IPS DF 6.9 (cell line): Measurements from ENCODE around the gene GOLGA8O.
"Not testable (repeated sequence)": the region's sequence is repeated elsewhere in the genome, so short reads cannot be mapped to it uniquely, and the experiment has no call there.

Experiments
- DNase-seq: peaks from one replicate; pipeline ENCODE4 v3.0.0-alpha.2; 2013; ENCODE audit warnings: low read depth, low spot score
- H3K27ac ChIP-seq: one replicate; pipeline ENCODE4 v1.5.1; 2013; ENCODE audit warnings: low read length, control low read depth
- H3K27me3 ChIP-seq: 2 replicates; pipeline ENCODE4 v1.6.1; 2013; ENCODE audit warnings: mild to moderate bottlenecking, low read length; ENCODE audit not compliant: control insufficient read depth, insufficient read depth
- H3K36me3 ChIP-seq: 2 replicates; pipeline ENCODE4 v1.6.1; 2013; ENCODE audit warnings: low read length; ENCODE audit not compliant: control insufficient read depth, insufficient read depth
- H3K4me1 ChIP-seq: 2 replicates; pipeline ENCODE4 v1.6.1; 2013; ENCODE audit warnings: low read length; ENCODE audit not compliant: control insufficient read depth, insufficient read depth
- H3K4me3 ChIP-seq: 2 replicates; pipeline ENCODE4 v1.5.1; 2013; ENCODE audit warnings: mild to moderate bottlenecking, low read length
- H3K9me3 ChIP-seq: 2 replicates; pipeline ENCODE4 v1.6.1; 2013; ENCODE audit warnings: low read length, inconsistent platforms; ENCODE audit not compliant: control insufficient read depth, insufficient read depth
- WGBS: extraction: QIAGEN DNeasy Blood & Tissue Kit; methylation state at CpG from one replicate; pipeline ENCODE4 v1.1.7; 2013; ENCODE audit warnings: mixed read lengths, missing lambda C conversion rate; ENCODE audit not compliant: insufficient read length, insufficient coverage; 5-methylcytosine and 5-hydroxymethylcytosine counted together

Gene GOLGA8O, protein sequence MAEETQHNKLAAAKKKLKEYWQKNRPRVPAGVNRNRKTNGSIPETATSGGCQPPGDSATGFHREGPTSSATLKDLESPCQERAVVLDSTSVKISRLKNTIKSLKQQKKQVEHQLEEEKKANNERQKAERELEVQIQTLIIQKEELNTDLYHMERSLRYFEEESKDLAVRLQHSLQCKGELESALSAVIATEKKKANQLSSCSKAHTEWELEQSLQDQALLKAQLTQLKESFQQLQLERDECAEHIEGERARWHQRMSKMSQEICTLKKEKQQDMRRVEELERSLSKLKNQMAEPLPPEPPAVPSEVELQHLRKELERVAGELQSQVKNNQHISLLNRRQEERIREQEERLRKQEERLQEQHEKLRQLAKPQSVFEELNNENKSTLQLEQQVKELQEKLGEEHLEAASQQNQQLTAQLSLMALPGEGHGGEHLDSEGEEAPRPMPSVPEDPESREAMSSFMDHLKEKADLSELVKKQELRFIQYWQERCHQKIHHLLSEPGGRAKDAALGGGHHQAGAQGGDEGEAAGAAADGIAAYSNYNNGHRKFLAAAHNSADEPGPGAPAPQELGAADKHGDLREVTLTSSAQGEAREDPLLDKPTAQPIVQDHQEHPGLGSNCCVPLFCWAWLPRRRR

DNA sequence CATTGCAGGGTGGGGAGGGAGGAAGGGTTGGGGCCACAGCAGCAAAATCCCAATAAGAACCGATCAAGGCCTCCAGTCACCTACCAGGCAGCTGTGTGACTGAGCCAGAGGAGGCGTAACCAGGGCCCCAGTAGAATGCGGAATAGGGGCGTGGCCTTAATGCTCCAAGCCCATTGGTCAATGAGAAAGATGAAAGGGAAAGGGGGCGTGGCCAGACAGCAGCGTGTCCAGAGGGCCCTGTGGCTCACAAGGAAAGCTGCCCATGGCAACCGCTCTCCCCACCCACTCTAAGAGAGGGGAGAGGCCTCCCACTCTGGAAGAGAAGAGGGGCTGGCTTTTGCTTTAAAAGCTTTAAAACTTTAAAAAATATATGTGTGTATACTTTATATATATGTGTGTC, at the start of gene GOLGA8O:
Gene GOLGA8O (minus strand): TSS at position 101 of the 400 bp plus-strand sequence. CDS start 98 bp downstream, at position 3.
- not testable (repeated sequence) for H3K27ac ChIP-seq, H3K4me1 ChIP-seq, DNase-seq, H3K36me3 ChIP-seq, H3K27me3 ChIP-seq, H3K4me3 ChIP-seq, H3K9me3 ChIP-seq
- WGBS = no CpG with 5 or more reads among the region's 7 CpGs

DNA sequence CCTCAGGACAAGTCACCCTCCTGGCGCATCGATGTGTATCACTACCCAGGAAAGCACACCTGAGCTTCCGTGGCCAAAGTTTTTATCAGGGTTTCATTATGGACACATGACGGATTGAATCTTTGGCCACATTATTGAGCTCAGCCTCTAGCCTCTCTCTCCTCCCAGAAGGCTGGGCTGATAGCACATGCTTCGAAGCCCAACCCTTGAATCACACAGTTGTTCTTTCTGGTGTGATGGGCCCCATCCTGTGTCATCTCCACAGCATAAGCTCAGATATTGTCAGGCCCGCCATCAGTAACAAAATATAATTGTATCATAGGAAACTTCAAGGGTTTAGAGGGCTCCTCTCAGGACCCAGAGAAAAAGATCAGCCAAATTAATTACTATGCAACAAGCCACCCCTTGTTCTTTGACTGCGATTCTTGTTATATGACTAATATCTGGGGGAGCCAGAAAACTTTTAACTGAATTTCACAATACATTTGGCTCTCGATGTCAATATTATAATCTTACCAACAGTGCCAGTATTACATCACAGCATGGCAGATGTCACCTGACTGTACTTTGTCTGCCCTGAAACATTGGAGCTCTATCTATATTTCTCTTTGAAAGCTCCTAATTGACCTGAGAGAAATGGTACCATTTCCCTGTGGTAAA, 48.8 kb upstream of the GOLGA8O start:
- not testable (repeated sequence) for H3K36me3 ChIP-seq, H3K4me1 ChIP-seq, H3K4me3 ChIP-seq, H3K27me3 ChIP-seq, H3K27ac ChIP-seq, H3K9me3 ChIP-seq, DNase-seq
- no CpG with 5 or more reads among the region's 8 CpGs for WGBS

DNA sequence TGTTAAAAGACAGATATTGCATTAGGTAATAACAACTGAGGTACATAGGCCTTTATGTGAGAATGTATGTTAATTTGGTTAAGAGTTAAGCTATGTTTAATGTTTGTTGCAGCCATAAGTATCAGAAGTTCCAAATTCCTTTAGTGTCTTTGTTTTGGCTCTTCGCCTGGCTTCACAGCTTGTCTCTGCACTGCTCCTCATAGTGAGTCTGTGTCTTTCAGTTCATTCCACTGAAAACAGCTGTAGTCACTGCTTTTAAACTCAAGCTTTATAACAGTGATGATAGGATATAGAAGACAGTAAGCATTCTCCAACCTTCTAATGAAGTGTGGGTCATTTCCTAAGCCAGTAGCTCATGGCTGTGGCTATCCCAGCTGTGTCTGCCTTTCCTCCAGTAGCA, 47.5 kb upstream of the GOLGA8O start:
- not testable (repeated sequence) for H3K27ac ChIP-seq, H3K27me3 ChIP-seq, H3K9me3 ChIP-seq, H3K36me3 ChIP-seq, DNase-seq, H3K4me3 ChIP-seq, H3K4me1 ChIP-seq
- WGBS = no CpG with 5 or more reads among the region's 1 CpG

DNA sequence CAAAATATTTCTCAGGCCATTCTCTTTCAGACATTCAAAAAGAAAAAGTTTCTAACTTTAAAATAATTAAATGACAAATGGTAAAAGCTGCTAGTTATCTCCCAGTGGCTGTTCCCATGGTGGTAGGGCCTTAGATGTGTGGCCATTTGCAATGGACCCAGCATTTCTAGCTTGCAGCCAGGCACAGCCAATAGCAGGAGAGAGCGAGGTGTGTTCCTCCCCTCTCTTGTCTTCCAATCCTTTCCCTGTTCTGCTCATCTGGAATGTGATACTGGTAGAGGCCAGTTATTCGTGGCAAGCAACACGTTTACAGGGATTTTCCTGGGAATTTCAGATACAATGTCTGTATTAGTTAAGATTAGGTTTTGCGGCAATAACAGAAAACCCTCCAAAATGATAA, 37.3 kb upstream of the GOLGA8O start:
- not testable (repeated sequence) for H3K27ac ChIP-seq, H3K36me3 ChIP-seq, H3K4me1 ChIP-seq, DNase-seq, H3K9me3 ChIP-seq, H3K4me3 ChIP-seq, H3K27me3 ChIP-seq
- no CpG with 5 or more reads among the region's 4 CpGs for WGBS

DNA sequence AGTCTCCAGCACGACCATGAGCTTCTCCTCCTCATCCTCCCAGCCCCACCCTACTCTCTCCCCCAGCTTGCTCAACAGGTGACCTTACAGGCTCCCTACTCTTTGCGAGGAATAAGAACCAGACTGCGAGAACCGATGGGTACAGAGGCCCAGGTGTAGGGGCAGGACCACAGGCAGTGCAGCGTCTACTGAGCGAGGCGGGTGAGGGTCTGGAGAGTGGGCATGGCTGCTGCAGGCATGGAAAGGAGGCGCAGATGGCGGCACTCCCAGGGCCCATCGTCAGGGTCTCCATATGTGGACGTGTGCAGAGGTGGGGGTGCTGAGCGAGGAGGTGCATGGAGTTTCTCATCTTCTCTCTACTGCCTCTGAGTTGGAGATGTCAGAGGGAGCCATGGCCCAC, 31.0 kb upstream of the GOLGA8O start:
- not testable (repeated sequence) for H3K27ac ChIP-seq, H3K4me1 ChIP-seq, H3K27me3 ChIP-seq, DNase-seq, H3K36me3 ChIP-seq, H3K9me3 ChIP-seq, H3K4me3 ChIP-seq
- WGBS = no CpG with 5 or more reads among the region's 12 CpGs

DNA sequence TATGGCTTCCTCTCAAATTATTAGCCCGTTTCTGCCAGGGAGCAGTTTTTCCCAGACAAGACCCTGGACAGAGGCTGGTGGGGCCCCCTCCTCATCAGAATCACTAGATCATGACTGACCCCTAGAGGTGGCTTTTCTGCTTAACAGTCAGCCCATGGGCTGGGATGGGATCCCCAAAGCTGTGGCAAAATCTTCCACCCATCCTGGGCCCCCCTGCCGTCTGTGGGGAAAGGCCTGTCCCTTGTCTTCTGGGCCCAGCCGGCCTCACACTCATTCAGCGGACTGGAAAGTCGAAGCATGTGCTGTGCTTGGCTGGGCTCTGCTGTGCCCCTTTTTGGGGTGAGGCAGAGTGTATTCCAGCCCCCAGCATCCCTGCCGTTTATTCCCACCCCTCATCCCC, 27.9 kb upstream of the GOLGA8O start:
- not testable (repeated sequence) for H3K4me1 ChIP-seq
- no CpG with 5 or more reads among the region's 6 CpGs for WGBS

DNA sequence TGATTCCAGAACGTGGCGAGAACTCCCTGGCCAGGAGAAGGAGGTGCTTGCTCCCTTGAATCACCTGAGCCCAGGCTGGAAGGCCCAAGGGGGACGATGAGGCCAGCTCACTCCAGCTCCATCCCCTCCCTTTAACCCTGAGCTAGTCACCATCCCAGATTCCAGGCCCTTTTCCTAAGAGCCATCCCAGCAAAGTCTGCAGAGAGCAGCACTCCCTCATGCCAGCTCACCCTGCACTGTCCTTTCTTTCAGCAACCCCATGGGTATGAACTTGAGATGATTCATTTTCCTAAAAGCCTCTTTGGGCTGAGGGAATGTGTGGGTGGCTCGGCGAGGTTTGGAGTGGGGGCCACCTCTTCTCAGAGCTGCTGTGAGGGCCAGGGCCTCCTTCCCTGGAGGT, 26.2 kb upstream of the GOLGA8O start:
- no CpG with 5 or more reads among the region's 5 CpGs for WGBS
- not testable (repeated sequence) for H3K4me3 ChIP-seq, H3K36me3 ChIP-seq

More for the DNA sequence above, 27.9 kb upstream of the GOLGA8O start:
- DNase-seq, H3K27me3 ChIP-seq, H3K9me3 ChIP-seq, H3K4me3 ChIP-seq, H3K36me3 ChIP-seq, H3K27ac ChIP-seq: not testable (repeated sequence)

DNA sequence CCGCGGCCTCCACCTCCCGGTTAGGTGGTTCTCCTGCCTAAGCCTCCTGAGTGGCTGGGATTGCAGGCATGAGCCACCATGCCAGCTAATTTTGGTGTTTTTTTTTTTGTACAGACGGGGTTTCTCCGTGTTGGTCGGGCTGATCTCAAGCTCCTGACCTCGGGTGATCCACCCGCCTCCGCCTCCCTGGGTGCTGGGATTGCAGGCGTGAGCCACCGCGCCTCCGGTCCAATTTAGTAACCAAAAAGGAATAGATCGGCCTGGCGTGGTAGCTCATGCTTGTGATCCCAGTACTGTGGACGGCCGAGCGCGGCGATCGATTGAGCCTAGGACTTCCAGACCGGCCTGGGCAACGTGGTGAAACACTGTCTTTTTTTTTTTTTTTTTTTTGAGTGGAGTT, 12.6 kb upstream of the GOLGA8O start:
- H3K4me3 ChIP-seq, H3K27ac ChIP-seq, H3K27me3 ChIP-seq, H3K9me3 ChIP-seq, H3K4me1 ChIP-seq, H3K36me3 ChIP-seq, DNase-seq: not testable (repeated sequence)
- WGBS = no CpG with 5 or more reads among the region's 23 CpGs

More for the DNA sequence above, 26.2 kb upstream of the GOLGA8O start:
- not testable (repeated sequence) for DNase-seq, H3K9me3 ChIP-seq, H3K27ac ChIP-seq, H3K27me3 ChIP-seq, H3K4me1 ChIP-seq

DNA sequence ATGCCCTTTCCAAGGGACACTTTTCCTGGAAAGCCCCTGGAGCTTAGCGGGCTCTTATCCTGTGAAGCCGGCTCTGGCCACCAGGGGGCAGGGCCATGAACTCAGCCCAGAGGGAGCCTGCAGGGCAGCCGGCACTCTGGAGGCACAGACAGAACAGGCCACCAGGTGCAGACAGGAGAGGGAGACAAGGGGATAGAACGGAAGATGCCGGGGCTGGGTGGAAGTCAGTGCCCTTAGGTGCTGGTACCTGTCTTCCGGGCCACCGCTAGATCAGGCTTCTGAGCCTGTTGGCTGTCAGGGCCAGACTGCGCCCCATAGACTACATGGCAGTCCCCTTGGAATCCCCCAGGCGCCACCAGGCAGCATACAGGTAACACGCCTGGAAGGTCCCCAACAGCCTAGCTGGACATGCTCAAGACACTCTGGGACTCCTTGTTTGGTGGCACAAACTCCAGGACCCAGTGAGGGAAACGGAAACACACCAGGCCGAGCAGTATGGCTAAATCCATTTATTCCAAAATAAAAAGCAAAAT, 14.9 kb downstream of the GOLGA8O start:
- not testable (repeated sequence) for H3K27me3 ChIP-seq, H3K9me3 ChIP-seq, DNase-seq, H3K4me1 ChIP-seq, H3K27ac ChIP-seq, H3K36me3 ChIP-seq, H3K4me3 ChIP-seq
- no CpG with 5 or more reads among the region's 12 CpGs for WGBS

DNA sequence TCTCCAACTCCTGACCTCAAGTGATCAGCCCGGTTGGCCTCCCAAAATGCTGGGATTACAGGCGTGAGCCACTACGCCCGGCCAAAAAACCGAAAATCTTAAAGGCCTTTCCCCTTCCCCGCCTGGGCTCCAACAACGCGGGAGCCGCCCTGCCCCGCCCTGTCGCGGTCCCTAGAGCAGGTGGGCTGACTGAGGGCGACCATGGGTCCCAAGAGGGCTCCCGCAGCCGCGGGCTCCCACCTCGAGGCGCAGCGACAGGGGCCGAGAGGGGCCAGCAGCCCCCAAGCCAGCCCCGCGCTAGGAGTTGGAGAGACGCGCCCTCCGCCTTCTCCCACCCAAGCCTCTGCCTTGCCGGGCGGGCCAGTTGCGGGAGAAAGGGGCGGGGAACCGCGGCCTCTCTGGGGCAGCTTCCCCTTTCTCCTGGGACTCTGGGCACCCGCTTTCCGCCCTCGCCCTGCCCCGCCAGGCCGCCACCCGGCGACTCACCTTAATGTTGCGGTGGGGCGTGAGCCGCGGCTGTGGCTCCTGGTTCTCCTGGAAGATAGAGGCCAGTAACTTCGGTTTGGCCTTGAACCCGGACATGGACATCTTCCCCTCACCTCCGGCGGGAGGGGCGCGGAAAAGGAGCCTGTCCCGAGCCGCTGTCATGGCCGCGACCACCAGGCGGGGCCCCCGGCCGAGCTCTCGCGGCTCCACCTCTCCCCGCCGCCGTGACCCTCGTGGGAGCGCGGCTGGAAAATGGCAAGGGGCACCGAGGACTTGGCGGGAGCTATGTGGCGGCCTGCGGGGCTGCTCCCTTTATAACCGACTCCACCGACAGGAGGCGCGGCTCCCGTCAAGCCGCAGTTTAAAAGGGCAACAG, 21.1 kb downstream of the GOLGA8O start:
- H3K4me1 ChIP-seq, H3K27ac ChIP-seq, H3K9me3 ChIP-seq, H3K4me3 ChIP-seq, H3K27me3 ChIP-seq, H3K36me3 ChIP-seq, DNase-seq: not testable (repeated sequence)
- no CpG with 5 or more reads among the region's 73 CpGs for WGBS
